Nucleus accumbens (tissue), 56 donors: ENCODE measurements around the gene CDH5.

Experiments
- DNase-seq, 56 donors: peaks; one replicate each; lab custom pipeline; 2025; lab: John Stamatoyannopoulos, UW

The CDH5 gene

DNA sequence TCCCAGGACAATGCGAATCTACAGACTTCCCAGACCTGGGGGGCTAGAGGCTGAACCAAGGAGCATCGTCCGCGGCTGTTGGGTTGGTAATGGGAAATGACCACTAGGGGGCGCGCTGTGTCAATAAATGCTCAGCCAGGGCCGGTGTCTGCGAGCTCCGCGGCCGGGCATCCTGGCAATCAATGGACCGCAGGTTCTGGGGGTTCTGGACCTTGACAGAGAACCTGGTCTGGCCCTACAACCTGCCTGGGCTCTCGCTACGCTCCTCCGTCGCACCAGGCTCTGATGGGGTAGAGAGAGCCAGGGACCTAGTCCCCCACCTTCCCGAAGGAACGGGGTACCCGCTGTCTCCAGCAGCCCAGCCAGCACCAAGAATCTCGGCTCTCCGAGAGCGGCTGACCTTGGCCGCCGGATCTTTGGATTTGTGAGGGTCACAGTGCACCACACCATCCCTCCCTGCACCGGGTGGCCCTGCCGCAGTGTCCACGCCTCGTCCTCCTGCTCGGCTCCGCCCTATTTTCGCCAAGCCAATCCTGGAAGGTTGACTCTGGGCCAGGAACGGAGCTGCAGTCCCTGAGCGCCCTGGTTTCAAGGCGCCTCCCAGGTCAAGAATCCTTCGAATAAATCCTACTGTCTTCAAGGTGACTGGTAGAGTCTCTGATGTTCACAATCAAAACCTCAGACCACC lies 40.2 kb downstream of the CDH5 start:
- DNase-seq, result peak in 54 of 56 donors; percentile 9 to 93 (median 68)

DNA sequence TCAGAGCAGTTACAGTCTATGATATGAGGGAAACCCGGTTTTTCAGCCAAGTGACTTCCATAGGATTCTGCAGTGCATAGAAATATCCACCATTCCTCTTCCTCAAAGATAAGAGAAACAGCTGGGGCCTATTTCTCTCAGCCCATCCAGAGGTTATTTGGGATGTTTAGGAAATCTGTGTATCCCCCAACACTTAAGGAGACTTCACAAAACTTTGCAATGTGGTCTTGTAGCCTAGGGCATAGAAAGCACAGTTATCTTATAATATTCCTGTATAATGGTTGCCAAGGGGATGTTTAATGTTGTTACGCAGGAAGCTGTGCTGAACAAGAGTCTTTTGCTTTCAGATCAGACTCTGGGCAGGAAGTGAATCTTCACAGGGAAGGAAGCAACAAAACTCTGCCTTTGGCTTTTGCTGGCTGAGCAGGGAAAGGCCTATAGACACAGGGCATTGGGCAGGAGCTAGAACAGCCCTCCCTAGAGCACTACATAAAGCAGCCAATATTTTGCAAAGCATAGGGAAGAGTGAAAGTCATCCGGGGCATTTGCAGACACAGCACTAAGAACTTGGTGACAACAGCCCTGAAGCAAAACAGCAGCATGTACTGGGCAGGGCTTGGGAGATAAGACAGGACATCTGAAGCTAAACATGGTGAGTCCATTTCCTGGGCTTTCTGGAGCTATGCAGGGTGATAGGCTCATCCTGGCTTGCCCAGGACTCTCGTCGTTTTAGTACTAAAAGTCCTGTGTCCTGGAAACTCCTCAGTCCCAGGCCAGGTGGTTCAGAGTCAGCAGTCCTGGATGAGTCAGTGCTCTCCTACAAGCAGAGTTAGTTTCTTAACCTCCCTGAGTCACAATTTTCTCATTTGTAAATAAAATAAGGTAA lies 41.9 kb downstream of the CDH5 start:
- DNase-seq, result peak in 9 of 56 donors; percentile 8 to 32 (median 20)

DNA sequence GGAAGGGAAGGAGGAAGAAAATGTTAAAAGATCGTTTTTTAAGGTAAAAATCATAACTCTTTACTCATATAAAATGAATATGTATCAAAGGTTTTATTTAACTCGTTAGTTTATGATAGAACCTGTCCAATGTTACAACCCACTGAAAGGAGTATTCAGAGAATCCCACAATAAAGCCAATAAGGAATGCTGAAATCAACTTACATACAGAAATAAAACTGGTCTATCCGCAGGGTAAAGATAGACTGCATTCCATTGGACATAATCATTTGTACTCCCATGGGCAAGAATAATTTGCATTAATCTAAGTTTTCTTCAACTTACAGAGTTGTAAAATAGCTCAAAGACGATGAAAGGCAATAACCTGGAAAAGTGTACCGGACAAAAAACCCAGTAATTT lies 42.7 kb downstream of the CDH5 start:
- DNase-seq, result no peak

DNA sequence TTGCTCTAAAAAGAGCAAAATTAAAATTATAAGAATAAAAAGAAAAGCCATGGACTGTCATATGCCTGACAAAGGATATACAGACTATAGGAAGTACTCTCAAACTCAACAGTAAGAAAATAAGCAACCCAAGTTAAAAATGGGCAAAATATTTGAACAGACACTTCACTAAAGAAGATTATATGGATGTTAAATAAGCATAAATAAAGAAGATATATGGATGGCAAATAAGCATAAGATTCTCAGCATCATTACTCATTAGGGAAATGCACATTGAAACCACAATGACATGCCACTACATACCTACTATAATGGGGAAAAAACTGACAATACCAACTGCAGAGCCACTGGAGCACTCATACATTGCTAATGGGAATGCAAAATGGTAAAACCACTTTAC lies 45.7 kb downstream of the CDH5 start:
- DNase-seq, result no peak

DNA sequence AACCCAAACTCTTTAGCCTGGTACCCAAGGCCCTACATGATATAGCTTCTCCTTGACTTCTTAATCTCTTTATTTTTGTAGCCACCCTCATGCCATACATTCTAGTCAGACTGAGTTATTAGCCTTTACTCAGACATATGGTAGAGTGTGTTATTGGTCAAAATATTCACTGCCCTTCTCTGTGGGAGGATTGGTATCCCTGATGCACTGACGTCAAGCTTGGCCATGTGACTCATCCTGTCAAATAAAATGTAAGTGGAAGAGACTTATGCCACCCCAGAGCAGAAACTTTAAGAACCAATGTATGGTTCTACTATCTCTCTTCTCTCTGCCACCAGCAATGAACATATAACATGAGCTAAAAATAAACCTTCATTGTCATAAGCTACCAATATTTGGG lies 48.4 kb downstream of the CDH5 start:
- no peak for DNase-seq

DNA sequence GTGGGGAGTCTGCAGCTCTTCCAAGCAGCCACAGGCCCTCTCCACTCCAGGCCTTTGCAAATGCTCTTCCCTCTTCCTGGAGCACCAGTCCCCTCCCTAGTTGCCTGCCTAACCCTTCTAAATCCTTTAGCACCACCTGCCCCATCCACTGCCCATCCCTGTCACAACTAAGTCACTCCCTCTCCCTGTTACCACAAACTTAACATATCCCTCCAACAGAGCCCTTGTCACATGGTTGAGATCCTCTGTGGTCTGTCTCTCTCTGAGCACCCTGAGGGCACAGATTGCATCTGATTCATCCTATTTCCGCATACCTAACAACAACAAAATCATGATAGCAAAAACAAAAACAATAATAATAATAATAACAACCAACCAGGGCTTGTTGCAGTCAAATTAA lies 49.6 kb downstream of the CDH5 start:
- no peak for DNase-seq

DNA sequence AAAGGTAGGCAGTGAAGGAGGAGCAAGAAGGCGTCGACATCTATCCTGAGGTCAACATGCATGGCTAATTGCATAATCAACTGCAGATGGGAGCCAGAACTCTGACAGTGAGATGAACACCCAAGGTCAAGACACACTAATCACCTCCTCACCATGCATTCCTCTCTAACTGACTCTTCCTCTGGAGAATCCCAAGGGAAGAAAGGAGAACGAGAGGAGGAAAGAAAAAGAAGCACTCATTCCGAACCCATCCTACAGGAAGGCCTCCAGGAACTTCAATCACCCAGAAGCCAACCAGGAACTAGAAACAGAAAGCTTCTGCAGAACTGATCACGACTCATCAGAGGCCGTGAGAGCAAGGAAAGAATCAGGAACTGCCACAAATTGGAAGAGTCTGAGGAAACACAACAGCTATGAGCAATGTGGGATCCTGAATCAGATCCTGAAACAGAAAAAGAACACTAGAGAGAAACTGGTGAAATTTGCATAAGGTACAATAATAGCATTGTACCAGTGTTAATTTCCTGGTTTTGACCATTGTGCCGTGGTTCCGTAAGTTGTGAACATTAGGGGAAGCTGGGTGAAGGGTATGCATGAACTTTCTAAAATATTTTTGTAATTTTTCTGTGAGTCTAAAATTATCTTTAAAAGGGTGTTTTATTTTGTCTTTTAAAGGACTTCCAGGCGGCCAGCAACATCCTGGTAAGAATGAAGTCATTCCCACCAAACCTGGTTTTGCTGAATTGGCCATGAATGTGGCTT lies 50.6 kb downstream of the CDH5 start:
- DNase-seq, result no peak

DNA sequence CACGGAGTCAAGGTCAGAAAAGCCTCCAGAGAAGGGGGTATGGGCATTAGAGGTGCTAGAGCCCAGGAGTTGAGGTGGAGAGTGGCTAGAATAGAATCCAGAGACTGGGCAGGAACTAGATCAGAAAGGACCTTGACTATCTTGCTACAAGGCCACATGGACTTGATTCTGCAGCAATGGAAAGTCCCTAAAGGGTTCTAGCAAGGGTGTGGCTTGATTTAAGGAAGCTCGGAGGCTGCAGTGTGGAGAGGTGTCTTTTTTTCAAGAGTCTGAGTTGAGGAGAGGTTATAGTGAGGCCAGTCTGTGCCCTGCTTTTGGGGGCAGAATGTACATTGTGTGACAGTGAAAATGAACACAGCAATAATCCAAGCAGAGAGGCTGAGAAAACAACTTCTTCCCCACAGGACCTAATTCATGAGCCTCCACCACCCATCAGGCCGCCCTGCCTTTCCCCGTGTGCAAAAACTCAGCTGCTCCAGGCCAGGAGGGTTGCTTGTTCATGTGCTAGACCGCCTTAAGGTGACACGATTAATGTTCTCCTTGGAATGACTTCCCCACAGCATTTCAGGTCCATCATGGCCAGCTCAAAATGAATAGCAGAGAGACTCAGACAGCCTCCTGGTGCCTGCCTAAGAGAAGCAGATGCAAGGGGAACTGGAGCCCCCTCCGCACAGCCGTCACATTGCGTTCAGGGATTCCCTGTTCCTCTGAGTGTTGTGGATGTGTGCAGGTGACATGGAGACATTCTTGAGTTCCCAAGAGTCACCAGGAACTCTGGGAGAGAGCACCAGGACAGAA lies 51.9 kb downstream of the CDH5 start:
- DNase-seq, result no peak

DNA sequence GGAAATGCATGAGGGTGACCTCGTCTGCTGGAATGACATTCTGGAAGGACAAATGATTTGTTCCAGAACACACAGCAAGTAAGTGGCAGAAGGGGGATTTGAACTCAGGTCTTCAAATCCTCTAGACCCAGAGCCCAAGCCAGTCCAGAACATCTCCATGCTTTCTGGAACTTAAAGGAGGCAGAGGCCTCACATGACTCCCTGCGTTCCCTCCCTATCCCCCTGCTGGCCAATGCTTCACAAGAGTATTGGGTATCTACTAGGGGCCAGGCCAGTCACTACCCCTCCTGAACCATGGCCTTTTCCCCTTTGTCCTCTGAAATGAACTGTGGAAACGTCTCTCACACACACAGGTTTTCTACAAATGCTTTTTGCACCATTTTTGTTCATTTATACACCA lies 53.0 kb downstream of the CDH5 start:
- DNase-seq, result no peak

DNA sequence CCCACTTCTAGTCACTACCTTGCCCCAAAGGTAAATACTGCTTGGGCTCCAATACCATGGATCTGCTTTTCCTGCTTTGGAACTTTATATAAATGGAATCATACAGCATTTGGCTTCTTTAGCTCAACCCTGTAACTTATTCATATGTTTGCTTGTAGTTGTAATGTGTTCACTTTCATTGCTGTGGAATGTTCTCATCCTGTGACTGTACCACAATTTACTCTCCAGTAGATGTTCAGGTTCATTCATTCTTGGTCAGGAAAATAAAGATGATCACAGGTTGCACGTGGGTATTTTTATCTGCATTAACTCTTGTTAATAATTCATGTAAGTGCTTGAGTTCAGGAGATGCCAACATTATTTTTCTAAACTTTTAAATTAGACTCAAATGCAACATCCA lies 53.9 kb downstream of the CDH5 start:
- no peak for DNase-seq

DNA sequence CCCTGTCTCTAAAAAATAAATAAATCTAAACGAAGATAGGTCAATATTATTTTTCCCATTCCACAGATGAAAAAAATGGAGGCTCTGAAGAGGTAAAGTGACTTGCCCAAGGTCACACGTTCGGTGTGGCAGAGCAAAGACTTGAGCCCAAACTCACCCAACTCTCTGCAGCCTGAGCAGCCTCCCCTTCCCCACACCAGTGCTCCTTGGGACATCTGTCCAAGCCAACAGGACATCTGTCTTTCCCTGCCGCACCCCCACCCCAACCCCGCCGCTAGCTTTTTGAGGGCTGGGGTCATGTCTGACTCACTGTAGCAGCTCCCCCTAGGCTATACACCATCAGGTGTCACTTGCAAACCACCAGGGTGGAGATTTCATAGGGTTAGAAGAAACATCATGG lies 55.4 kb downstream of the CDH5 start:
- DNase-seq, result no peak

DNA sequence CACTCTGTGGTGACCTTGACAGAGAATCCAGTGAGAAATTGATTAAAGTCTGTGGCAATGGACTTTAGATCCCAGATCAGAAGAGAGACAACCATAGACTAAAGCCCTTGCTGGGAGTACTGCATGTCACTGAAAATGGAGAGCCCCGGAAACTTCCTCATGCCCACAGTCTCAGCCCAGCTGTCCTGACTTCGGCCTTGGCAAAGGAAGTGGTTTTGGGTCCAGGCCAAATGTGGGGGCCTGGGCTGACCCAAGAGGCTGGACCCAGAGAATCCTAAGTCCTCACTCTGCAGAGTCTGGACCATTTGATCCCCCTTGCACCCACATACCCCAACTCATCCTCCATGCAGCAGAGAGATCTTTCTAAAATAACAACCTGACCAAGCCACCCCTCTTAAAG lies 55.9 kb downstream of the CDH5 start:
- DNase-seq, result no peak

DNA sequence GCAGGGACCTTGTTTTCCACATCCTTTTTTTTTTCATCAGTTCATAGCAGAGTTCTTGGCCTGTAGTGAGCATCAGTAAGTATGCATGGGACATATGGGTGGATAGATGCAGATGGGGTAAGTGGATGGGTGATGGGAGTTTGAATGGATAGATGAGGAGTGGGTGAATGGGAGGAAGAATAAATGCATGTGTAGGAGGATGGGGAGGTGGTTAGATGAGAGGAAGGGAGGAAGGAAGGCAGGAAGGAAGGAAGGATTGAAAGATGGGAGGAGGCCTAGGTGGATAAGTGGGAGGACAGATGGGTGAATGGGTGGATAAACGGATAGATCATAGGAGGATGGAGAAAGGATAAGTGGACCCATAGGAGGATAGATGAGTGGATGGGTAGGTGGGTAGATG lies 56.7 kb downstream of the CDH5 start:
- no peak for DNase-seq

DNA sequence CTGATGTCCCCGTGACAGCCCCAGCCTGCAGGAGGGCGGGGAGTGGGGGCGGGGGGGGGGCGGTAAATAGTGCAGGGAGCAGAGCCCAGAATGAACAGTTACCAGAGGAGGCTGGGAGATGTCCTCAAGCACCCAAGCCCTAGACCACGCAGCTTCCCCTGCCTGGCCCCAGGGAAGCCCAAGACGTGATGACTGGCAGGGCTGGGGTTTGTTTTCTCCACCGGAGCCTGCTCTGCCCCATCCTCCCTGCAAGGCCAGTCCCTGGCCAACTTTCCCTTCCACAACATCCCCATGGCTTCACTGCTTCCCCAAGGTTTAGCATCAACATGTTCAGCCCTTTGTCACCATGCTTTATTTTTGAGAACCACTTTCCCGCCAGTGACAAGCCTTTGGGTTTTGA lies 59.2 kb downstream of the CDH5 start:
- DNase-seq, result no peak

DNA sequence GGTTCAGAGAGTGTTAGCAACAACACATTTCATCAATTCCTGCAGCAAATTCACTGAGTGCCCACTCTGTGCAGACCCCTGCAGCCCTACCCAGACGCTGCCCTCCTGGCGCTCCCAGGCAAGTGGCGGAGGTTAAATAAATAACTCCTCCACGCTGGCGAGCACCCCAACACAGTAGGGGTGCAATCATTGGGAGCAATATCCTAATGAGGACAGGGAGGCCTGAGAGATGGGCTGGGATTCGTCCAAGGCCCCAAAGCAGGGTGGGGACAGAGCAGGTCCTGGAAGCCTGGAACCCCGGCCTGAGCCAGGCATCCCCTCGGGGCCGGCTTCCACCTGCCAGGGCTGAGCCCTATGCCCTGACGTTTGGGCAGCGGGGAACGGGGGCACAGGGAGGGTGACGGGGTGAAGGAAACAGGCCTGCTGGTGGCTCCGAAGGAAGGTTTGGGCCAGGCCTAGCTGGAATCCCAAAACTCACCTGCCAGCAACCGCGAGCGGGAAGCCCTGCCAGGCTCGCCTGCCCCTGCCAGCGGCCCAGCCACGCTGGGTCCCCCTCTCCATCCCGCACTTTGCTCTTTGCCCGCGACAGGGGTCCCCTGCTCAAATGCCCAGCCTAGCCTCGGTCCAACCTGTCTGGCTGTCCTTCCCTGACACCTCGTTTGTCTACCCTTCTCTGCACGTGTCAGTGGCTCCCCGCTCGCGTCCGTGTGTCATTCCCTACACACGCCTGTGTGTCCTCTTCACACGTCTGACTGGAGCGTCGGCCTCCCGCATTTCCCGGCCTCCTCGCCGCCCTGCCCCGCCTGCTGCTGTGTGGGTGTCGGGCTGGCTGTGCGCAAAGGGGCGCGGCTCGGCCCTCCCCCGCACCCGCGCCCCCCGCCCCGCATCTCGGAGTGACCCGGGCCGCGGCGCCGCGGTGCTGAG lies 59.9 kb downstream of the CDH5 start:
- no peak for DNase-seq

DNA sequence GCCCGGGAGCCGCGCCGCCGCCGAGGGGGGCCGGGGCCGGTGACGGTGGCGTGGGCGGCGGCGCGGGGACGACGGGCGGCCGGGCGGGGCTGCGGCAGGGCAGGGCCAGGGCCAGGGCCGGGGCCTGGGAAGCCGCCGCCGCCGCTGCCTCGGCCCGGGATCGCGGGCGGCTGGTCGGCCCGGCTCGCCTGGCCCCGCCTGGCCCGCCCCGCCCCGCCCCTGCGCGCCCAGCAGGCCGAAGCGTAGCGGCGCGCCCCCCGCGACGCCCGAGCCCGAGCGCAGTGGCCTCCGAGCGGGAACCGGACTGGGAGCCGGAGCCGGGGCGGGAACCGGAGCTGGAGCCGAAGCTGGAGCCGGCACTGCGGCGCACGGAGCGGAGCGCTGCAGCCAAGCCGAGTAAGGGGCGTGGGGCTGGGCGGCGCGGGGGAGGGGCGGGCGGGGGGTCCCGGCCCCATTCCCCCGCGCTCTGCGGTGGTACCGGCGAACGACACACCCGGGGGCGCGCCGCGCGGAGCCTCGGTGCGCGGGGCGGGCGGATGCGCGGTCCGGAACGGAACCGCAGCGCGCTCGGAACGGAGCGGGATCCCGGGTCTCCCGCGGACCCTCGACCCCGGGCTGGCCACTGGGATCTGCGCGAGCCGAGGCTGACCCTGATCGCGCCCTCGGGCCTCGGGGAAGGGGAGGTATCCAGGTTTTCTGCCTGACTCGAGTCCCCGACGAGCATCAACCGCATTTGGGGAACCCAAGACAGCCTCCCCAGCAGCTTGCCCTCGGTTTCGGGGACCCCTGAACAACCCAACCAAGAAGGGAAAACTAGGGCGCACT lies 60.8 kb downstream of the CDH5 start, which contains the start of gene BEAN1:
Gene BEAN1, plus strand, starts transcription at position 260 of the 825 bp plus-strand sequence. CDS start 10,382 bp downstream, outside the sequence.
- peak in 1 of 56 donors; percentile 18 for DNase-seq

DNA sequence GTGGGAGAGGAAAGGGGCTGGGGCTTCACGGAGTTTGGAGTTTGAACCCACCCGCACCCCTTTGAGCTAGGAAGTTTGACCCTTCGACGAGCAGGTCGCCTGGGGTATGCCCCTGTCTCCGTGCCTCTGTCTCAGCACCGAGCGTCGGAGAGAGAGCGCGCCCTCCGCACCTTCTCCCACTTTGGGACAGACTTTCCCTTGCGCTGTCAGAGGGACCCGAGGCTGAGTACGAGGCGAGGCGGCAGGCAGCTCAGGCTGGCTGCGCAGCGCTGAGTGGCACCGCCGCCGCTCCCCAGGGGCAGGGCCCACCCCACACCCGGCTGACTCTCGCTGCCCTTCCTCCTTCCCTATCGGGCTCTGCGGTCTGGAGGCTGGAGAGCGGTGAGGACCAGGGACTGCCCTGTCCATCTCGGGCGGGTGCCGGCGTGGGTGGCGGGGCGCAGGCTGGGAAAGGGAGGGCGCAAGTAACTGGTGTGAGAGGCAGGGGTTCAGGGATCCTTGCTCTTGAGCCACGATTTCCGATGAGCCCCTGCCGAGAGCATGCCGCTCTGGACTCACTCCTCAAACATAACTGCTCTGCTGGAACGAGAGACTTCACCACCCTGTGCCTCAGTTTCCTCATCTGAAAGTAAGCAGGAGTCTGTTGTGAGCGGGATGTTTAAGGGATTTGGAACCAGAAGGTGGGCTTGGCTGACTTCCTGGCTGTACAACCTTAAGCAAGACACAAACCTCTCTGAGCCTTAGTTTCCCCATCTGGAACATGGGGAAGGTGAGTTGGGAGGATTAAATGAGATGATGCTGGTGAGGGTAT lies 61.6 kb downstream of the CDH5 start:
- no peak for DNase-seq
